HUES48 (cell line): ENCODE results near the gene RALGAPA2.

Experiments
- H3K27ac ChIP-seq: one replicate; pipeline ENCODE4 v1.7.0; 2013; ENCODE audit warnings: low read depth, low read length, inconsistent platforms
- H3K27me3 ChIP-seq: 2 replicates; pipeline ENCODE4 v1.6.1; 2013; ENCODE audit warnings: mild to moderate bottlenecking, low read length; ENCODE audit not compliant: control insufficient read depth, insufficient read depth
- H3K36me3 ChIP-seq: 2 replicates; pipeline ENCODE4 v1.6.1; 2013; ENCODE audit warnings: low read length; ENCODE audit not compliant: control insufficient read depth, insufficient read depth
- H3K4me1 ChIP-seq: 2 replicates; pipeline ENCODE4 v1.6.1; 2013; ENCODE audit warnings: mild to moderate bottlenecking, low read length; ENCODE audit not compliant: control insufficient read depth, insufficient read depth
- H3K4me3 ChIP-seq: 2 replicates; pipeline ENCODE4 v1.5.1; 2013; ENCODE audit warnings: mild to moderate bottlenecking, low read depth, low read length
- H3K9ac ChIP-seq: 2 replicates; pipeline ENCODE4 v1.6.1; 2013; ENCODE audit warnings: mild to moderate bottlenecking, low read depth, low read length, moderate library complexity
- H3K9me3 ChIP-seq: 2 replicates; pipeline ENCODE4 v1.6.1; 2013; ENCODE audit warnings: low read length; ENCODE audit not compliant: control insufficient read depth, insufficient read depth

The RALGAPA2 gene

DNA sequence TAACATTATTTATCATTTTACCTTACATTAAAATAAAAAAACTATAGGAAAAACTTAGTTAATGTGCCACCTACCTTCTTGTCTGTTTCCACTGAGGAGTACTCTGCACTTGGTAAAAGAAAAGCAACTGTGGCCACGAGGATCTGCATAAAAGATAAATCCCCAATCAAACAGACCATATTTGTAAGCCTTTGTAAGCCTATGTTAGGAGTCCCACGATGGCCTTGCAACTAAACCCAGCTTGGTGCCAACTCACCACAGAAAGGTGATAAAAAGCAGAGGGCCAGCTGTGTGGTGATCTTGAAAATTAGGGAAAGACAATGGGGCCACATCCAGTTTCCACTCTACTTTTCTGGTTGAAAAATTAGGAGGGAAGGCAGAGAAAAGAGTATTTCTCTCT lies 187.7 kb downstream of the RALGAPA2 start:
- Histone ChIP-seq H3K9me3 (no peaks in the 10 kb centered on the region), H3K27me3 (no peaks in the 10 kb centered on the region), H3K9ac (no peak overlapping the region), H3K4me1 (no peaks in the 10 kb centered on the region), H3K27ac (no peak overlapping the region), H3K36me3 (peaks cover 14% of the 10 kb centered on the region; the same call in 1 of the 2 replicates), H3K4me3 (no peak overlapping the region)

DNA sequence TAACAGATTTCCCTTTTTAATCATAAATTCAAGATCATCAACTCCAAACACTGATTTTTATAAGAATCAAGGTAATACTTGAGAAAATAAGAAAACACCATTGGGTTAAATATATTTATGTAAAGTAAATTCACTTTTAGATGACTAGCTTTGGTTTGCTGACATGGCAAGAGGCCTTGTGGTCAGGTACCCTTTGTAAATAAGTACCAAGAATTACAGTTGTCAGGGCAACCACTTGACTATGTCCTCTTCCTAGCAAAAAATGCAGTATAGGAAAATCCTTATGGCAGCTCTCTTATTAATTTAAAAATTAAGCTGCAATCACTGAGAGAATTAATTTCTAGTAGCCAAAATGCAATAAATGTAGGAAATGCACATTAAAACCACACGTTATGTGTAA lies 190.7 kb downstream of the RALGAPA2 start:
- Histone ChIP-seq H3K36me3 (peaks cover 11% of the 10 kb centered on the region; the same call in 1 of the 2 replicates), H3K9me3 (no peaks in the 10 kb centered on the region), H3K9ac (no peak overlapping the region), H3K4me1 (no peaks in the 10 kb centered on the region), H3K27ac (no peak overlapping the region), H3K27me3 (no peaks in the 10 kb centered on the region), H3K4me3 (no peak overlapping the region)

DNA sequence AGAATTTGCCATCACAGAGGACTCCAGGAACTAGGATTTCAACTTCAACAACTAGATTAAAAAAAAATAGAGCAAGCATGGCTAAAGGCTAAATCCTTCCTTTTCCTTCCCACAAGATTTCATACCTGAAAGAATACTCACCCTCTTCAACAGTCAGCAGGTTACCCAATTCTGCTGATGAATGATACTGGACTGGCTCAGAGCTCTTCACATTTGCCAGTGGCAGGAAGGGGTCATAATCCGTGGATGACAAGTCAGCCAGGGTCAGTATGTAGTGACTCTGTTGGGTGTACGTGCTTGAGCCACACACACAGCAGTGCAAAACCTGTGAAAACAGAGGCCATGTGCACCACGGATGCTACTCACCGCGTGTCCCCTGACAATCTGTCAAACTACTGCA lies 191.7 kb downstream of the RALGAPA2 start:
- Histone ChIP-seq H3K9ac (no peak overlapping the region), H3K36me3 (peaks cover 11% of the 10 kb centered on the region; the same call in 1 of the 2 replicates), H3K9me3 (no peaks in the 10 kb centered on the region), H3K4me1 (no peaks in the 10 kb centered on the region), H3K27ac (no peak overlapping the region), H3K27me3 (no peaks in the 10 kb centered on the region), H3K4me3 (no peak overlapping the region)

DNA sequence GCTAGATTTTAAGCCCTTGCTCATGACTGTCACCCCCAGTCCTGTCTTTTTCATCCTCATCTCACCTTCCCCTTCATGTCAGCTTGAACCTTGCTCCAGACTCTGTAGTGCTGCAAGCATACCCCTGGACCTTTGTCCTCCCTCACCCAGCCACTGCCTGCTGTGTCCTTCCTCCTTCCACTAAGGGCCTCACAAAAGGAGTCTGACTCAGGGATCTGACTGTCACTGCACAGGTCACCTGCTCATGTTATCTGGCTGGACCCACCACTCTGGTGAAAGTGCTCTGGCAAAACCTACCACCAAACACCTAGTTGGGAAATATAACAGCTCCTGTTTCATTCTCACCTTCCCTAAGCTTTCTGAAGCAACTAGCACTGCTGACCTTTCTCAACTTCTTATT lies 193.2 kb downstream of the RALGAPA2 start:
- H3K4me3 ChIP-seq: no peak overlapping the region
- H3K27ac ChIP-seq: no peak overlapping the region
- no peaks in the 10 kb centered on the region for H3K4me1 ChIP-seq
- H3K9ac ChIP-seq: no peak overlapping the region
- H3K36me3 ChIP-seq: peaks cover 11% of the 10 kb centered on the region; the same call in 1 of the 2 replicates
- 0 out of 2 replicates have a peak, but pooled peaks cover under 1% of the 10 kb centered on the region for H3K9me3 ChIP-seq
- H3K27me3 ChIP-seq: no peaks in the 10 kb centered on the region

DNA sequence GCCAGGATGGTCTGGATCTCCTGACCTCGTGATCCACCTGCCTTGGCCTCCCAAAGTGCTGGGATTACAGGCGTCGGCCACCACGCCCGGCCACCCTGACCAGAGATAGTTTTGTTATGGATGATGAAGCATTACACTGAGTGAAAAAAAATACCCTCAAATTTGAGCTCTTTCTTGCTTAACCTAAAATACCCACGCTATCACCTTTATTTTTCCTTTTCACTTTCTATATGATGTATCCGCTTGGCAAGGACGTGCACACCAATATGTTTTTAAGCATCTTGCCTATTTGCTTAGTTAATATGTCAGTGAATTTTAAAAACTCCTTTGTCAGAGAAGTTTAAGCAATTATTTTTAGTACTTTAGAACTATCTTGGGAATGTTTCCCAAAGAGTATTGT lies 194.2 kb downstream of the RALGAPA2 start:
- Histone ChIP-seq H3K4me3 (no peak overlapping the region), H3K9me3 (0 out of 2 replicates have a peak, but pooled peaks cover 4% of the 10 kb centered on the region), H3K4me1 (no peaks in the 10 kb centered on the region), H3K27me3 (no peaks in the 10 kb centered on the region), H3K9ac (no peak overlapping the region), H3K36me3 (peaks cover 9% of the 10 kb centered on the region; the same call in 1 of the 2 replicates), H3K27ac (no peak overlapping the region)

DNA sequence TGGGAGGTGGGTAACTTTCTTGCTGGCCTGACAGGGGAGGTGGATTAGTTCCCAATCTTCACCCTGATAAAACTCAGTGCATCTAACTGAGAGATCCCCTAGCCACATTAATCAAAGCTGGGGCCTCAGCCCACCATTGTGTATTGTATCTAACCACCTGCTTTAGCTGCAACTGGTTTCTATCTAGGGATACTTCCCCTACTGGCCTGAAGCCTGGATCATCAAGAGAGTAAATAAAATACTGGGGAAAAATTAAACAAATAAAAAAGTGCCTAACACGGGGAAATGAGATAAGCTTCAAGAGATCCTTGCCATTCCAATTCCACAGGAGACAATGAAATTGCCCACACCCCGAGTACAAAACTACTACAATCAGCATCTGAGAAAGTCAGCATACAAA lies 195.1 kb downstream of the RALGAPA2 start:
- H3K9me3 ChIP-seq: 0 out of 2 replicates have a peak, but pooled peaks cover 4% of the 10 kb centered on the region
- no peak overlapping the region for H3K4me3 ChIP-seq
- H3K27me3 ChIP-seq: no peaks in the 10 kb centered on the region
- H3K36me3 ChIP-seq: peaks cover 16% of the 10 kb centered on the region
- no peak overlapping the region for H3K9ac ChIP-seq
- H3K4me1 ChIP-seq: no peaks in the 10 kb centered on the region
- H3K27ac ChIP-seq: no peak overlapping the region

DNA sequence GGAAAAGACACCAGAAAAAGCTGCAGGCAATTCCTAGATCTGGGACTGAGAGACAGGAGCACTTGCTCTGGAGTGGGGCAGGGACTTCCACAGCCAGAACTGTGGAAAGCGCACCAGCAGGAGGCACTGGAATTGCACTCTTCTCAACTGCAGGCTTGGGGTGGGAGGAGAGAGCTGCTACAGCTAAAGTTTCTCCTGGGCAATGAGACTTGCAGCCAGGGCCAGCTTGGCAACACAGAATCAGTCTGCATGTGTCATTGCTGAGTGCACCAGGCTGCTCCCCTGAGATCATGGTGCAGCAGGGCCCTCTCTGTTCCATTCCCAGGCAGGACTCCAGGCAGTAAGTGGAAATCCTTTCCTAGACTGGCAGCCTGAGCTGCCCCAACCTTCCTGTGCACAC lies 198.7 kb downstream of the RALGAPA2 start:
- no peak overlapping the region for H3K4me3 ChIP-seq
- H3K9ac ChIP-seq: no peak overlapping the region
- 0 out of 2 replicates have a peak, but pooled peaks cover 4% of the 10 kb centered on the region for H3K9me3 ChIP-seq
- H3K27me3 ChIP-seq: no peaks in the 10 kb centered on the region
- no peak overlapping the region for H3K27ac ChIP-seq
- no peaks in the 10 kb centered on the region for H3K4me1 ChIP-seq
- H3K36me3 ChIP-seq: peaks cover 22% of the 10 kb centered on the region

DNA sequence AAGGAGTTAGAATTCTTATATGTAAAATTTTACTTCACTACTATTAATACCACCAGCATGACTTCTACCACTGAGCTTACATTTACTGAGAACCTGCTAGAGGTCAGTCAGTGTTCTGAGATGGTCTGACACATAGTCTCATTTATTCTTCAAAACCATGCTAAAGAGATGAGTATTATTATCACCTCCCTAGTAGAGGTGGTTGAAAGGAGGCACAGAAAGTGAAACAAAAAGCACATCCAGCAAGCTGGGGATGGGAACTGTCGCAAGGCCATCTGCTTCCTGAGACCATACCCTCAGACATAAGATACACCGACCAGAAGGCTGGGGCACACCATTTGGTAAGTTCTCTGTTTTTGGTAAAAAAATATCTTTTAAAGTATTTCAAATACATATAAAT lies 206.9 kb downstream of the RALGAPA2 start:
- H3K27ac ChIP-seq: no peak overlapping the region
- no peak overlapping the region for H3K4me3 ChIP-seq
- no peaks in the 10 kb centered on the region for H3K27me3 ChIP-seq
- peaks cover 5% of the 10 kb centered on the region; the same call in 1 of the 2 replicates for H3K4me1 ChIP-seq
- no peaks in the 10 kb centered on the region for H3K9me3 ChIP-seq
- no peak overlapping the region for H3K9ac ChIP-seq
- H3K36me3 ChIP-seq: peaks cover 24% of the 10 kb centered on the region

DNA sequence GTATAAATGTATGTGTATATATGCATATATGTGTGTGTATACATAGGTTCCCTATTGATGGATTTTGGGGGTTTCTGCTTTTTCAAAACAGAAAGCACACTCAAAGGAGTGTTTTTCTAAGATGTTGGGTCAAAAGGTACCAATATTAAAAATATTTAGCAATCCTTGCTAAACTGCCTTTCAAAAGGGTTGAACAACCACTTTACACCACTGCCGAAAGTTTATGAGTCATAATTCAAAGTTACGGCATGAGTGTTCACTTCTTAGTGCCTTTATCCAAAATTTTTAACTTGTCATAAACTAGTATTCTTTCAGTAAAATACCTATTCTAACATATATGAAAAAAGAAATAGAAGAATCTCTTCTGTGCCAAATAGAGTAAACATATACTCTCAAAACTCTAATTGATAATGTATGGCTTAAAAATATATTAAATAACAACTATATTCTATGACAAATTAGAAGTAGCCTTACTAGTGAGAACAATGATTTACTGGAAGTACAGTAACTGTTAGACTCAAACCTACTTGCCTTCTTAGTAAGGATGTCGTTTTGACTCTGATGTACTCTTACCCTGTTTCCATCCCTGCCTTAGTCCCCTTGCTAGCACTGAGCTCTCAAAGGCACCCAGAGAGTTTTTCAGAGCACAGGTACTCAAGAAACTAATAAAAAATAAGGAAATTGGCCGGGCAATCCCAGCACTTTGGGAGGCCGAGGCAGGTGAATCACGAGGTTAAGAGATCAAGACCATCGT lies 208.5 kb downstream of the RALGAPA2 start:
- Histone ChIP-seq H3K4me3 (no peak overlapping the region), H3K27ac (no peak overlapping the region), H3K9me3 (no peaks in the 10 kb centered on the region), H3K27me3 (no peaks in the 10 kb centered on the region), H3K36me3 (peaks cover 34% of the 10 kb centered on the region), H3K9ac (no peak overlapping the region), H3K4me1 (peaks cover 5% of the 10 kb centered on the region; the same call in 1 of the 2 replicates)

DNA sequence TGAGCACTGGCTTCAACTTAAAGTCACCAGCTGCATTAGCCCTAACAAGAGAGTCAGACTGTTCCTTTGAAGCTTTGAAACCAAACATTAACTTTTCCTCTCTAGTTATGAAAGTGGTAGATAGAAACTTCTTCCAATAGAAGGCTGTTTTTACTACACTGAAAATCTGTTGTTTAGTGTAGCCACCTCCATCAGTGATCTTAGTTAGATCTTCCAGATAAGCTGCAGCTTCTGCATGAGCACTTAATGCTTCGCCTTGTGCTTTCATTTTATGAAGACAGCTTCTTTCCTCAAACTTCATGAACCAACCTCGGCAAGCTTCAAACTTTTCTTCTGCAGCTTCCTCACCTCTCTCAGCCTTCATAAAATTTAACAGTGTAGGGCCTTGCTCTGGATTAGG lies 211.3 kb downstream of the RALGAPA2 start:
- Histone ChIP-seq H3K27ac (no peak overlapping the region), H3K36me3 (peaks cover 34% of the 10 kb centered on the region)

DNA sequence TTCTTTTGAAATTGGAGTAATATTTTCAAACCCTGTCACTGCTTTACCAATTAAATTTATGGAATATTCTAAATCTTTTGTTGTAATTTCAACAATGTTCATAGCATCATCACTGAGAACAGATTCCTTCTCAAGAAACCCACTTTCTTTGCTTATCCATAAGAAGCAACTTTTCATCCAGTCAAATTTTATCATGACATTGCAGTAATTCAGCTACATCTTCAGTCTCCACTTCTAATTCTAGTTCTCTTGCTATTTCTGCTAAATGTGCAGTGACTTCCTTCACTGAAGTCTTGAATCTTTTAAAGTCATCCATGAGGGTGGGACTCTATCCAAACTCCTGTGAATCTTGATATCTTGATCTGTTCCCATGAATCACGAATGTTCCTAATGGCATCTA lies 212.1 kb downstream of the RALGAPA2 start:
- Histone ChIP-seq H3K4me1 (no peaks in the 10 kb centered on the region), H3K36me3 (peaks cover 34% of the 10 kb centered on the region), H3K4me3 (no peak overlapping the region), H3K9me3 (no peaks in the 10 kb centered on the region), H3K27me3 (no peaks in the 10 kb centered on the region), H3K27ac (no peak overlapping the region), H3K9ac (no peak overlapping the region)

More for the DNA sequence above, 211.3 kb downstream of the RALGAPA2 start:
- no peaks in the 10 kb centered on the region for H3K9me3 ChIP-seq
- no peaks in the 10 kb centered on the region for H3K27me3 ChIP-seq
- no peaks in the 10 kb centered on the region for H3K4me1 ChIP-seq
- H3K9ac ChIP-seq: no peak overlapping the region
- H3K4me3 ChIP-seq: no peak overlapping the region
